BE2C (cell line): ENCODE measurements around the gene IQCN.

ENCODE experiments used
- DNase-seq: peaks from one replicate; pipeline ENCODE4 v3.0.0-alpha.2; 2020
- H3K27me3 ChIP-seq: fragments of 250-450 bp; sonication (Bioruptor Pico); 2 replicates; pipeline ENCODE4 v1.5.1; 2020; ENCODE audit warnings: mild to moderate bottlenecking
- H3K36me3 ChIP-seq: fragments of 250-450 bp; sonication (Bioruptor Pico); 2 replicates; pipeline ENCODE4 v1.5.1; 2020; ENCODE audit warnings: mild to moderate bottlenecking
- H3K4me1 ChIP-seq: fragments of 250-450 bp; sonication (Bioruptor Pico); 2 replicates; pipeline ENCODE4 v1.5.1; 2020
- H3K4me3 ChIP-seq: 2 replicates; pipeline ENCODE4 v1.5.1; 2011; ENCODE audit warnings: low read depth, low read length
- H3K9me3 ChIP-seq: fragments of 250-450 bp; sonication (Bioruptor Pico); 2 replicates; pipeline ENCODE4 v1.5.1; 2020
- CTCF ChIP-seq: IDR thresholded peaks from 2 replicates; pipeline ENCODE4 v1.5.1; 2012; ENCODE audit warnings: mild to moderate bottlenecking, low read depth, low read length

IQCN gene

GRCh38 chr19:18286973-18287635 is 12.9 kb upstream of the IQCN start:
- no peaks in the 10 kb centered on the region for H3K9me3 ChIP-seq
- no peaks in the 10 kb centered on the region for H3K27me3 ChIP-seq
- no peak for DNase-seq
- no peak overlapping the region for H3K4me3 ChIP-seq
- no peak for TF ChIP-seq CTCF
- H3K4me1 ChIP-seq, result peaks cover 12% of the 10 kb centered on the region
- H3K36me3 ChIP-seq, result no peaks in the 10 kb centered on the region

- no peak for DNase-seq
- Histone ChIP-seq H3K36me3 (peaks cover 7% of the 10 kb centered on the region), H3K27me3 (no peaks in the 10 kb centered on the region), H3K4me1 (peaks cover 9% of the 10 kb centered on the region), H3K9me3 (no peaks in the 10 kb centered on the region), H3K4me3 (no peak overlapping the region)
- TF ChIP-seq CTCF, result no peak
Measured at GRCh38 chr19:18284712-18285360, 10.6 kb upstream of the IQCN start.

GRCh38 chr19:18283338-18283737 is 9.1 kb upstream of the IQCN start:
- peaks cover 9% of the 10 kb centered on the region for H3K4me1 ChIP-seq
- DNase-seq, result no peak
- H3K36me3 ChIP-seq, result peaks cover 17% of the 10 kb centered on the region
- no peak overlapping the region for H3K4me3 ChIP-seq
- no peak for TF ChIP-seq CTCF
- no peaks in the 10 kb centered on the region for H3K27me3 ChIP-seq
- no peaks in the 10 kb centered on the region for H3K9me3 ChIP-seq

GRCh38 chr19:18282788-18283141 is 8.5 kb upstream of the IQCN start:
- H3K36me3 ChIP-seq, result peaks cover 22% of the 10 kb centered on the region
- no peak for DNase-seq
- peak overlapping the region; percentile 65 for H3K4me3 ChIP-seq
- no peak for TF ChIP-seq CTCF
- H3K4me1 ChIP-seq, result peaks cover 9% of the 10 kb centered on the region
- H3K9me3 ChIP-seq, result no peaks in the 10 kb centered on the region
- no peaks in the 10 kb centered on the region for H3K27me3 ChIP-seq

GRCh38 chr19:18282021-18282787 is 8.0 kb upstream of the IQCN start:
- Histone ChIP-seq H3K4me1 (peaks cover 9% of the 10 kb centered on the region), H3K36me3 (peaks cover 22% of the 10 kb centered on the region), H3K27me3 (no peaks in the 10 kb centered on the region), H3K9me3 (no peaks in the 10 kb centered on the region), H3K4me3 (peak overlapping the region; percentile 65)
- TF ChIP-seq CTCF, result no peak
- no peak for DNase-seq
